Activated naive CD8-positive, alpha-beta T cell treated with anti-CD3 and anti-CD28 coated beads for 36 hours (primary cell): ENCODE results near the gene NELL1. TPM values are rescaled to one million over a fixed set of nuclear protein-coding genes. Genes with fewer than 3 reads are reported as not detected.

Experiments used
- DNase-seq: peaks from one replicate; pipeline ENCODE4 v3.0.0; 2021
- H3K27ac Mint-ChIP-seq: one replicate; pipeline ENCODE4 v1.8.0; 2022; ENCODE audit warnings: mild to moderate bottlenecking, moderate library complexity, mixed read lengths
- H3K27me3 Mint-ChIP-seq: one replicate; pipeline ENCODE4 v1.8.0; 2022; ENCODE audit warnings: mild to moderate bottlenecking, mixed read lengths
- H3K36me3 Mint-ChIP-seq: one replicate; pipeline ENCODE4 v1.8.0; 2021; ENCODE audit warnings: mild to moderate bottlenecking, mixed read lengths
- H3K4me1 Mint-ChIP-seq: one replicate; pipeline ENCODE4 v1.8.0; 2021; ENCODE audit warnings: mixed read lengths
- H3K4me3 Mint-ChIP-seq: one replicate; pipeline ENCODE4 v1.8.0; 2022; ENCODE audit warnings: mild to moderate bottlenecking, moderate library complexity, mixed read lengths
- H3K9me3 Mint-ChIP-seq: one replicate; pipeline ENCODE4 v1.8.0; 2022; ENCODE audit warnings: mixed read lengths
- total RNA-seq, 2 experiments: library from RNA; stranded (reverse); gene quantifications; one replicate each; pipeline ENCODE4 v1.2.3, GENCODE V29; 2021

NELL1 gene
- total RNA-seq, 2 experiments from 2014 or later = not detected

- no peak for DNase-seq
- H3K27ac Mint-ChIP-seq = no peak overlapping the region
Measured at GRCh38 chr11:20712912-20713311, 43.5 kb downstream of the NELL1 start.

DNA sequence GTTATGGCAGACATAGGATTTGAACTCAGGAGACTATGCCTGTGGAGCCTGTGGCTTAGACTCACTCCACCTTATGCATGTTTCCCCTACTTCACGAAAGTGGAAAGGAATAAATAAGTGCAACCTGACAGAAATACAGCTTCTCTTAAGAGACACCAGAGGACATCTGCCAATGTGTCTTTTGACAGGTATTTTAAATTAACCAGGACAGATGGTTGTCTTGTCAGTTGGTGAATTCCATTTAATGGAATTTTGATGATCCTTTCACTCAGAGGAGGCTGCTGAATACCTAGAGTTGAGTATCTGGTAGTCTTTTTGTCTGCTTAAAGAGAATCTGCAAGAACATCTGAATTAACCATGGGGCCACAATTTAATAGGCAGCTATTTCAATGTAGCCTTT lies 46.1 kb downstream of the NELL1 start:
- Mint-ChIP-seq H3K27ac (no peak overlapping the region), H3K4me3 (no peak overlapping the region), H3K9me3 (peaks cover 1% of the 10 kb centered on the region), H3K4me1 (no peaks in the 10 kb centered on the region), H3K27me3 (no peaks in the 10 kb centered on the region), H3K36me3 (no peaks in the 10 kb centered on the region)
- no peak for DNase-seq

More at GRCh38 chr11:20712912-20713311, 43.5 kb downstream of the NELL1 start:
- peaks cover 1% of the 10 kb centered on the region for H3K9me3 Mint-ChIP-seq
- H3K4me3 Mint-ChIP-seq = no peak overlapping the region
- no peaks in the 10 kb centered on the region for H3K4me1 Mint-ChIP-seq
- H3K27me3 Mint-ChIP-seq = no peaks in the 10 kb centered on the region
- H3K36me3 Mint-ChIP-seq = no peaks in the 10 kb centered on the region

- no peaks in the 10 kb centered on the region for H3K4me1 Mint-ChIP-seq
- no peak overlapping the region for H3K4me3 Mint-ChIP-seq
- H3K27me3 Mint-ChIP-seq = no peaks in the 10 kb centered on the region
- no peak overlapping the region for H3K27ac Mint-ChIP-seq
- peaks cover 1% of the 10 kb centered on the region for H3K9me3 Mint-ChIP-seq
- no peaks in the 10 kb centered on the region for H3K36me3 Mint-ChIP-seq
- DNase-seq = no peak
Measured at GRCh38 chr11:20715931-20716330, 46.5 kb downstream of the NELL1 start.

- Mint-ChIP-seq H3K36me3 (no peaks in the 10 kb centered on the region), H3K27me3 (no peaks in the 10 kb centered on the region), H3K4me1 (no peaks in the 10 kb centered on the region), H3K27ac (no peak overlapping the region), H3K9me3 (peaks cover 1% of the 10 kb centered on the region), H3K4me3 (no peak overlapping the region)
- DNase-seq = no peak
Measured at GRCh38 chr11:20719821-20720220, 50.4 kb downstream of the NELL1 start.

GRCh38 chr11:20723366-20723765 lies 54.0 kb downstream of the NELL1 start:
- H3K9me3 Mint-ChIP-seq = peaks cover 8% of the 10 kb centered on the region
- no peak for DNase-seq
- no peaks in the 10 kb centered on the region for H3K36me3 Mint-ChIP-seq
- no peaks in the 10 kb centered on the region for H3K27me3 Mint-ChIP-seq
- H3K27ac Mint-ChIP-seq = no peak overlapping the region
- H3K4me3 Mint-ChIP-seq = no peak overlapping the region
- no peaks in the 10 kb centered on the region for H3K4me1 Mint-ChIP-seq

DNA sequence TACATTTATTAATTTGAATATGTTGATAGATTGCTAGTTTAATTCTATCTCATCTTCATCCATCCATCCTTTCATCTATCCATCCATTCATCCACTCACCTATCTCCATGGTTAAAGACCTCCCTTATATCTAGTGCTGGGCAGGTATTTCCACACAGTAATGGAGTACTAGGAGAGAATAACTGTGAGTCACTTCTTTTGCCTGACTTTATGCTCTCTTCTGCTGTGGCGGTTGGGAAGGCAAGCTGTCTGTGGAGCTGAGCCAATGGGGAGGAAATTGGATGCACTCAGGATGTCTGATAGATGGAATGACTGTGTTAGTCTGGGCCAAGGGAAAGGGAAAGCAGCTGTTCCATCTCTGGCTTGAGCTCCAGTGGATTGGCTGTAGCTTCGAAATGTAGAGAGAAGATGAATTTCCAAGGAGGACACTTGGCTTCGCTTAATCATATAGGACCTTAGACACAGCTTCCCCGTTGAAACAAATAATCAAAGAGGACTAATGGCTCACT lies 60.3 kb downstream of the NELL1 start:
- Mint-ChIP-seq H3K9me3 (peaks cover 7% of the 10 kb centered on the region), H3K4me3 (no peak overlapping the region), H3K27me3 (no peaks in the 10 kb centered on the region), H3K27ac (no peak overlapping the region), H3K4me1 (no peaks in the 10 kb centered on the region), H3K36me3 (no peaks in the 10 kb centered on the region)
- DNase-seq = no peak

DNA sequence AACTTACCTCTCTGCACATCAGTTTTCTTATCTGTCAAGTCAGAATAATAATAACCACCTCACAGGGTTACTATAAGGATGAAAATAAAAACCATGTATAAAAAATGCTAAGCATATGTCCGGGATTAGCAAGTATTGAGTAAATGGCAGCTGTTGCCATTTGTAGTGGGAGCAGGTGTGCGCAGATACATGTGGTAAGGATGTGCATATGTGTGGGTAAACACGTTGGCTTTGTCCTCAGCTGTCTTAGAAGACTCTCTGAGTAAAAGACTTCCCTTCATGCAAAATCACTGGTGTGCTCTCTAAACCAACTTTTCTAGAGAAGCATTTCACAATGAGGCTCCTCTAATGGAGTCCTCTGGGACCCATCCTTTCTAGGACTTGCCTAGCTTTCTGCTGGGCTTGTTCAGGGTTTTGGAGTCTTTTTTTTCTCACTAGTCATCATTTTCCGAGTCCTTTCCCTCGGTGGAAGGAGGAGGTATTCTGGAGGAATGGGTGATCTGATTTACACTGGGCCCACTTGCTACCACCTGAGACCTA lies 62.4 kb downstream of the NELL1 start:
- no peaks in the 10 kb centered on the region for H3K36me3 Mint-ChIP-seq
- no peaks in the 10 kb centered on the region for H3K27me3 Mint-ChIP-seq
- no peaks in the 10 kb centered on the region for H3K4me1 Mint-ChIP-seq
- peaks cover 3% of the 10 kb centered on the region for H3K9me3 Mint-ChIP-seq
- no peak overlapping the region for H3K27ac Mint-ChIP-seq
- DNase-seq = no peak
- no peak overlapping the region for H3K4me3 Mint-ChIP-seq

- H3K27ac Mint-ChIP-seq = no peak overlapping the region
- H3K27me3 Mint-ChIP-seq = no peaks in the 10 kb centered on the region
- no peaks in the 10 kb centered on the region for H3K36me3 Mint-ChIP-seq
- H3K9me3 Mint-ChIP-seq = no peaks in the 10 kb centered on the region
- DNase-seq = no peak
- no peaks in the 10 kb centered on the region for H3K4me1 Mint-ChIP-seq
- no peak overlapping the region for H3K4me3 Mint-ChIP-seq
Measured at GRCh38 chr11:20739107-20739506, 69.7 kb downstream of the NELL1 start.

DNA sequence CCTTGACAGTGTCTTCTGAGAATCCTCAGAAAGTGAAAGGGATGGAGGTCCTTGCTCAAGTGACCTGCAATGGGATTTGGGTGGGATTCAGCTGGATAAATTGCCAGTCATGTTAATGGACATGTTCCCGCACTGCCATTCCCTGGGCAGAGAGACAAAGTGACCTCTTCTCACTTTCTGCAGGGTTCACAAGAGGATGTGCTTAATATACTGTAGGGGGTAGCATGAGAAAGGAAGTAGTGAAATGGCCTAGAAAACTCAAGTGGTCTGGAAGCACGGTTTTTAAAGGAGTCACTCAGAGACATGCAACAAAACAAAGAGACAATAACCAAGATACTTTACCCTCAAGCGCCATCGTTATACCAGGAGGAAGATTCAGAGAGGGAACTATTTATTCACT lies 70.2 kb downstream of the NELL1 start:
- H3K4me3 Mint-ChIP-seq = no peak overlapping the region
- no peak overlapping the region for H3K27ac Mint-ChIP-seq
- no peaks in the 10 kb centered on the region for H3K9me3 Mint-ChIP-seq
- H3K4me1 Mint-ChIP-seq = no peaks in the 10 kb centered on the region
- no peak for DNase-seq
- H3K36me3 Mint-ChIP-seq = no peaks in the 10 kb centered on the region
- no peaks in the 10 kb centered on the region for H3K27me3 Mint-ChIP-seq

DNA sequence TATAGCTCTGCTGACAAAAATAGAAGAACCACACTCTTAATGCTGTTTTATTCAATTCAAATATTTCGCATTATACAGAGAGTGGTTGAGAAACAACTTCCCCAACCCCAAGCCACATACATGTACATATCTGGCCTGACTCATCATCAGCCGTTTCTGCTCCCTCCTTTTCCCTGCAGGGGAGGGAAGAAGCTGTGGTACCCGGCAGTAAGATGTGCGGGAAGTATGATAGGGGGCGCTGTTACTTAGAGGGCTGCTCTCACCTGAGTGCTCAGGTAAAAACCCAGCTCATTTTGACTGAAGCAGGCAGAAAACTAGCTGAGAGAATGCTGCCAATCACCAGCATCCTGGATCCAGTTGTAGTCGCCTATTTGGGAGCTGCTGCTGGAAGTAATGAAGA lies 85.5 kb downstream of the NELL1 start:
- no peak for DNase-seq
- H3K9me3 Mint-ChIP-seq = peaks cover 2% of the 10 kb centered on the region
- no peaks in the 10 kb centered on the region for H3K4me1 Mint-ChIP-seq
- no peaks in the 10 kb centered on the region for H3K27me3 Mint-ChIP-seq
- no peak overlapping the region for H3K27ac Mint-ChIP-seq
- no peak overlapping the region for H3K4me3 Mint-ChIP-seq
- no peaks in the 10 kb centered on the region for H3K36me3 Mint-ChIP-seq

DNA sequence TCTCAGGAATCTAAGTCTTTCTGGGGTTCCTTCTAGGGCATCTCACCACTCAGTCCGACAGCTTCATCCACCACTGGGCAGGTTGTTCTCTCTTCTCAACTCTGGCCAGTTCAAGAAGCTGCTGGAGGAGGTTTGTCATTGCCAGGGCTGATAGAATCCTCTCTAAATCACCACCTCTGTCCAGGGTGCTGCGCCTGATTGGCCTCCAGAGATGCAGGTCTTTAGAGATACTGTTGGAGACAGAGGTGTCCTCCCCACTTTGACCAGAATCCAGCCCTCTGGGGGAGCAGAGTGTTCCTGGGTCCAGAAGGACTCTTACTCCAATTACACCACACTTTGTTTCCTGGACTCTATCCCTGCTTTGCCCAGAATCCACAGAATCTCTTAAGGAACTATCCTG lies 90.2 kb downstream of the NELL1 start:
- Mint-ChIP-seq H3K36me3 (no peaks in the 10 kb centered on the region), H3K27ac (no peak overlapping the region), H3K4me3 (no peak overlapping the region), H3K9me3 (peaks cover 3% of the 10 kb centered on the region), H3K27me3 (no peaks in the 10 kb centered on the region), H3K4me1 (no peaks in the 10 kb centered on the region)
- no peak for DNase-seq

DNA sequence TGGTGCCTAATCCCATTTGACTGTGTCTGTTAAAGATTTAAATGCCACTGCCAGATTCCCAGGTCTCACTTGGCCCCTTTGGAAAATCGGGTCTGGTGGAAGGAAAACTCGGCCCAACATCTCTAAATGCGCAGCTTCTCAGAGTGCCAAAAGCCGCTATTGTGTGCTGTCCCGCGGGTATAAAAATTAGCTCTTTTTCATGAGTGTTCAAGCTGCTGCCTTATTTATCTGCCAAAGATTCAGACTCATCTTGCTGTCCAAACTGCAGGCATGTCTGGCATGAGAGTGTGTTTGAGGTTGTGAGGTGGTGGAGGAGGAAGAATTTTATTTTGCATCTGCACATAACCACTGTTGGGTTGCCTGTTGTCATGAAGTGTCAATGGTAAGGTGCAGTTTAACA lies 91.4 kb downstream of the NELL1 start:
- Mint-ChIP-seq H3K4me1 (no peaks in the 10 kb centered on the region), H3K9me3 (peaks cover 3% of the 10 kb centered on the region), H3K36me3 (no peaks in the 10 kb centered on the region), H3K27ac (no peak overlapping the region), H3K4me3 (no peak overlapping the region), H3K27me3 (no peaks in the 10 kb centered on the region)
- DNase-seq = no peak

GRCh38 chr11:20762116-20762844 lies 92.9 kb downstream of the NELL1 start:
- Mint-ChIP-seq H3K36me3 (no peaks in the 10 kb centered on the region), H3K9me3 (peaks cover 2% of the 10 kb centered on the region), H3K4me3 (no peak overlapping the region), H3K27me3 (no peaks in the 10 kb centered on the region), H3K27ac (no peak overlapping the region), H3K4me1 (no peaks in the 10 kb centered on the region)
- no peak for DNase-seq

DNA sequence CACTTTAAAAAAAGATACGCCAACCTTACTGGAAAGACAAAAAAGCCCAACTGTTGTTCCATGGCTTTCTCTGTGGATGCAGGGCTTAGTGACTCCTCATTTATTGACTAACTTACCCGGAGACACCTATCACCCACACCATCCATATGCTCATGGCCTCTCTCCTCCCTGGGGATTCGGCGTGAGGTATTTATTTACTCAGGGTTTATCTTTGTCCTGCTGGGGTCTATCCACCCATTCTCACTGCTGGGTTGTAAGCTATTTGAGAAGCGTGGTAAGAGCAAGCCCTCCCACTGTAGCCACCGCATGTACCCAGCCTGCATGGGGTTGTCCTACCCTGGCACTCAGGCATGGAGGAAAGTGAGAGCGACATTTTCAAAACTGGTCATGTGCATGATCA lies 93.6 kb downstream of the NELL1 start:
- no peak overlapping the region for H3K27ac Mint-ChIP-seq
- DNase-seq = no peak
- no peak overlapping the region for H3K4me3 Mint-ChIP-seq
- no peaks in the 10 kb centered on the region for H3K4me1 Mint-ChIP-seq
- H3K27me3 Mint-ChIP-seq = no peaks in the 10 kb centered on the region
- peaks cover 2% of the 10 kb centered on the region for H3K9me3 Mint-ChIP-seq
- no peaks in the 10 kb centered on the region for H3K36me3 Mint-ChIP-seq

DNA sequence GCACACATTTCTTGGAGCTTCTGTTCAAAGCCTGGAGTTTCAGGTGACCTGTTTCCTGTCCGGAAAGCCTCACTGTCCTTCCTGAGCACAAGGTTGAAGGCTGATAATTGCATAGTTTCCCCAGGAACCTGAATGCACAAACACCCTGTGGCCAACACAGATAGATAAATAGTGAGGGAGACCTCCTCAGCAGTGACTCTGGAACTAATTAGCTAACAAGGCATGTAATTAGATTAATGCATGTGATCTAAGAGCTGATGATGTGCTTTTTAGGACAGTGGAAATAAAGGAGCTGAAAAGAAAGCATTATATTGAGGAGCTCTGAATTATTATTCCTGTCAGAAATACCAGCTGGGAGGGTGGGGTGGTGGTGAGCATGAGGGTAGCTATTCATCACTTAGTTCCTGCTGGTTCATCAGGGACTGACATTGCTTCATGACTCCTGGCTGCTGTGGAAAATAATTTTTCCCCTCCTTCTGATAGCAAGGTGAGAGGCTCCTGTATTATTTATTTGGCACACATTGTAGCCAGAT lies 101.1 kb downstream of the NELL1 start:
- Mint-ChIP-seq H3K27me3 (peaks cover 4% of the 10 kb centered on the region), H3K4me3 (no peak overlapping the region), H3K36me3 (no peaks in the 10 kb centered on the region), H3K9me3 (no peaks in the 10 kb centered on the region), H3K27ac (no peak overlapping the region), H3K4me1 (no peaks in the 10 kb centered on the region)
- DNase-seq = no peak

GRCh38 chr11:20771026-20771425 lies 101.6 kb downstream of the NELL1 start:
- Mint-ChIP-seq H3K4me1 (no peaks in the 10 kb centered on the region), H3K27me3 (peaks cover 4% of the 10 kb centered on the region), H3K36me3 (no peaks in the 10 kb centered on the region), H3K4me3 (no peak overlapping the region), H3K9me3 (no peaks in the 10 kb centered on the region), H3K27ac (no peak overlapping the region)
- DNase-seq = no peak
